ENCODE data around the gene TROAP. TPM values are rescaled to one million over a fixed set of nuclear protein-coding genes. Genes with fewer than 3 reads are reported as not detected.

The TROAP gene
- total and polyA plus RNA-seq, 8 donors: 0.08 to 1.3 (median 0.46) TPM; not detected in 1

- Histone ChIP-seq H3K4me1 (no peaks in the 10 kb centered on the region), H3K4me3 (peak overlapping the region in 3 of 4 donors; percentile 3 to 65 (median 65)), H3K27ac (no peak overlapping the region), H3K27me3 (no peaks in the 10 kb centered on the region), H3K36me3 (no peaks in the 10 kb centered on the region), H3K9me3 (no peaks in the 10 kb centered on the region)
- TF ChIP-seq CTCF (IDR thresholded peaks at IDR 0.05): no peak
- WGBS, 2 donors: 9% methylated on average over 19 of the region's 19 CpGs
- intact Hi-C loops (cut with DNase I): no loop called here
- ATAC-seq (no peak), FAIRE-seq (no peak), DNase-seq (peak in 1 of 6 donors; percentile 21)
Observed at GRCh38 chr12:49323524-49324097, 556 bp downstream of the TROAP start.

- intact Hi-C loops (cut with DNase I): no loop called here
- H3K4me3 ChIP-seq: no peak overlapping the region
- H3K4me1 ChIP-seq: no peaks in the 10 kb centered on the region
- no peaks in the 10 kb centered on the region for H3K36me3 ChIP-seq
- no peaks in the 10 kb centered on the region for H3K27me3 ChIP-seq
- no peak for TF ChIP-seq CTCF (IDR thresholded peaks at IDR 0.05)
- 75 to 89% methylated on average over 6 of the region's 6 CpGs for WGBS, 2 donors
- no peak for DNase-seq
- FAIRE-seq: no peak
- H3K27ac ChIP-seq: no peak overlapping the region
- no peak for ATAC-seq
- no peaks in the 10 kb centered on the region for H3K9me3 ChIP-seq
Observed at GRCh38 chr12:49325606-49326005, 2.6 kb downstream of the TROAP start.

- Histone ChIP-seq H3K27ac (no peak overlapping the region), H3K9me3 (no peaks in the 10 kb centered on the region), H3K36me3 (no peaks in the 10 kb centered on the region), H3K4me3 (no peak overlapping the region), H3K27me3 (no peaks in the 10 kb centered on the region), H3K4me1 (peaks cover 0 to 4% (median 3%) of the 10 kb centered on the region in 3 donors)
- intact Hi-C loops (cut with DNase I): no loop called here
- DNase-seq (no peak), ATAC-seq (no peak), FAIRE-seq (no peak)
- no peak for TF ChIP-seq CTCF (IDR thresholded peaks at IDR 0.05)
Observed at GRCh38 chr12:49327368-49327767, 4.3 kb downstream of the TROAP start.

- WGBS, 2 donors: 90 to 98% methylated on average over 2 of the region's 2 CpGs
- peaks cover 0 to 4% (median 3%) of the 10 kb centered on the region in 3 donors for H3K4me1 ChIP-seq
- DNase-seq (no peak), ATAC-seq (no peak), FAIRE-seq (no peak)
- no peak overlapping the region for H3K4me3 ChIP-seq
- no peaks in the 10 kb centered on the region for H3K36me3 ChIP-seq
- no peaks in the 10 kb centered on the region for H3K9me3 ChIP-seq
- no peak overlapping the region for H3K27ac ChIP-seq
- H3K27me3 ChIP-seq: no peaks in the 10 kb centered on the region
- TF ChIP-seq CTCF (IDR thresholded peaks at IDR 0.05): no peak
- intact Hi-C loops (cut with DNase I): no loop called here
Observed at GRCh38 chr12:49327887-49328286, 4.8 kb downstream of the TROAP start.

DNA sequence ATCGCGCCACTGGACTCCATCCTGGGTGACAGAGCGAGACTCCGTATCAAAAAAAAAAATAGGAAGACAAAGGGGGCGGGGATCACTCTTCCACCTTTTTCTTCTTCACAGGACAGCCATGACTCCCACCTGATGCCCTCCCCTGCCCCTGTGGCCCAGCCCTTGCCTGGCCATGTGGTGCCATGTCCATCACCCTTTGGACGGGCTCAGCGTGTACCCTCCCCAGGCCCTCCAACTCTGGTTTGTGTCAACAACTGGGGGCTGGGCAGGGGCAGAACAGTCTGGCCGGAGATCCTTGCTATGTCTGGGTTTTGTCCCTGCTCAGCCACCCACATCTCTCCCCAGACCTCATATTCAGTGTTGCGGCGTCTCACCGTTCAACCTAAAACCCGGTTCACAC, 5.8 kb downstream of the TROAP start:
- no peak overlapping the region for H3K4me3 ChIP-seq
- H3K27me3 ChIP-seq: no peaks in the 10 kb centered on the region
- H3K4me1 ChIP-seq: peaks cover 0 to 4% (median 3%) of the 10 kb centered on the region in 3 donors
- DNase-seq (no peak), ATAC-seq (no peak), FAIRE-seq (no peak)
- no peaks in the 10 kb centered on the region for H3K9me3 ChIP-seq
- H3K36me3 ChIP-seq: no peaks in the 10 kb centered on the region
- WGBS, 2 donors: 95 to 96% methylated on average over 12 of the region's 12 CpGs
- intact Hi-C loops (cut with DNase I): no loop called here
- no peak overlapping the region for H3K27ac ChIP-seq
- TF ChIP-seq CTCF (IDR thresholded peaks at IDR 0.05): no peak
